ENCODE measurements around the gene MON2.

DNA sequence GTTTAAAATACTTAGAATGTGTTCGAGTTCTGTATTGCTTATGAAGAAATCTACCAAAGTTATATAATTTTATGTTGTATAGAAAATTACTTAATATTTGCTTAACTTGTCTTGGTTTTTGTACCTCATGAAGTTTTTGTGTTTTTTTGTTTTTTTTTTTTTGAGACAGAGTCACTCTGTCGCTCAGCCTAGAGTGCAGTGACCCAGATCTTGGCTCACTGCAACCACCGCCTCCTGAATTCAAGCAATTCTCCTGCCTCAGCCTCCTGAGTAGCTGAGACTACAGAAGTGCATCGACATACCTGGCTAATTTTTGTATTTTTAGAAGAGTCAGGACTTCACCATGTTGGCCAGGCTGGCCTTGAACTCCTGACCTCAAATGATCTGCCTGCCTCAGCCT, 69.9 kb downstream of the MON2 start:
- TF ChIP-seq, protein P1, sequence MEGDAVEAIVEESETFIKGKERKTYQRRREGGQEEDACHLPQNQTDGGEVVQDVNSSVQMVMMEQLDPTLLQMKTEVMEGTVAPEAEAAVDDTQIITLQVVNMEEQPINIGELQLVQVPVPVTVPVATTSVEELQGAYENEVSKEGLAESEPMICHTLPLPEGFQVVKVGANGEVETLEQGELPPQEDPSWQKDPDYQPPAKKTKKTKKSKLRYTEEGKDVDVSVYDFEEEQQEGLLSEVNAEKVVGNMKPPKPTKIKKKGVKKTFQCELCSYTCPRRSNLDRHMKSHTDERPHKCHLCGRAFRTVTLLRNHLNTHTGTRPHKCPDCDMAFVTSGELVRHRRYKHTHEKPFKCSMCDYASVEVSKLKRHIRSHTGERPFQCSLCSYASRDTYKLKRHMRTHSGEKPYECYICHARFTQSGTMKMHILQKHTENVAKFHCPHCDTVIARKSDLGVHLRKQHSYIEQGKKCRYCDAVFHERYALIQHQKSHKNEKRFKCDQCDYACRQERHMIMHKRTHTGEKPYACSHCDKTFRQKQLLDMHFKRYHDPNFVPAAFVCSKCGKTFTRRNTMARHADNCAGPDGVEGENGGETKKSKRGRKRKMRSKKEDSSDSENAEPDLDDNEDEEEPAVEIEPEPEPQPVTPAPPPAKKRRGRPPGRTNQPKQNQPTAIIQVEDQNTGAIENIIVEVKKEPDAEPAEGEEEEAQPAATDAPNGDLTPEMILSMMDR (IDR thresholded peaks at IDR 0.05; ENCODE audit: low read depth, low read length): no peak
- no peak for TF ChIP-seq POLR2A (IDR thresholded peaks at IDR 0.05; ENCODE audit: extremely low read depth, insufficient read length)
- TF ChIP-seq, protein P2, sequence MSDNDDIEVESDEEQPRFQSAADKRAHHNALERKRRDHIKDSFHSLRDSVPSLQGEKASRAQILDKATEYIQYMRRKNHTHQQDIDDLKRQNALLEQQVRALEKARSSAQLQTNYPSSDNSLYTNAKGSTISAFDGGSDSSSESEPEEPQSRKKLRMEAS (IDR thresholded peaks at IDR 0.05; ENCODE audit: low read depth, low read length): no peak
